Stimulated activated CD4-positive, alpha-beta T cell treated with anti-CD3 and anti-CD28 coated beads, Interleukin-15, amount 100 ng/mL, for 24 hours (primary cell): ENCODE measurements around the gene CROCC.
A peak's percentile ranks its signal among the peaks of the same experiment; 100 is the strongest.
"Not testable (repeated sequence)": the region's sequence is repeated elsewhere in the genome, so short reads cannot be mapped to it uniquely, and the experiment has no call there.

Experiments used
- DNase-seq: peaks from one replicate; pipeline ENCODE4 v3.0.0-alpha.2; 2020

CROCC gene

GRCh38 chr1:16939386-16940180 lies 17.9 kb downstream of the CROCC start:
- DNase-seq = not testable (repeated sequence)

DNA sequence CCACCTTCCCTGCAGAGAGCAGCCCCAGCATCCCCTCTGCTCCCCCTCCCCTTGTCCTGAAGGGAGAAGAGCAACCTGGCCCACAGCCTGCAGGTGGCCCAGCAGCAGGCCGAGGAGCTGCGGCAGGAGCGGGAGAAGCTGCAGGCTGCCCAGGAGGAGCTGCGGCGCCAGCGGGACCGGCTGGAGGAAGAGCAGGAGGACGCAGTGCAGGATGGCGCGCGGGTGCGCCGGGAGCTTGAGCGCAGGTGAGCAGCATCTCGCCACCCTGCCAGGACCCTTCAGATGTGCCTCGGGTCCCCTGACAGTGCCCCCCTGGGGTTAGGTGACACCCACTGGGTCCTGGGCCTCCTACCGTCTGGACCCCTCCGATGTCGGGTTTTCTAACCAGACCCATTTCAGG lies 22.3 kb downstream of the CROCC start:
- DNase-seq = no peak

- not testable (repeated sequence) for DNase-seq
Observed at GRCh38 chr1:16945512-16945911, 23.8 kb downstream of the CROCC start.

DNA sequence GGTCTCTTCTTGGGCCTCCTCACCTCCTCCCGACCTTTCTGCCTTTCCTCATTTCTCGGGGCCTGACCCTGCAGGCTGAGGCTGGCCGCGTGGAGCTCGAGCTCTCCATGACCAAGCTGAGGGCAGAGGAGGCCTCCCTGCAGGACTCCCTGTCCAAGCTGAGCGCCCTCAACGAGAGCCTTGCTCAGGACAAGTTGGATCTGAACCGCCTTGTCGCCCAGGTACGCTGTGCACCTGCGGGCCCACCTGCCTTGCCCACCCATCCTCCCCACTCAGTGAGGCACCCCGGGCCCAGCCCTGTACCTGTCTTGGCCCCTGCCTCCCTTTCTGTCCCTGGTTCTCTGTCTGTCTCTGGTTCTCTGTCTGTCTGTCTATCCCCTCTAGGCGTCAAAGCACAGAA lies 24.5 kb downstream of the CROCC start:
- DNase-seq = not testable (repeated sequence)

DNA sequence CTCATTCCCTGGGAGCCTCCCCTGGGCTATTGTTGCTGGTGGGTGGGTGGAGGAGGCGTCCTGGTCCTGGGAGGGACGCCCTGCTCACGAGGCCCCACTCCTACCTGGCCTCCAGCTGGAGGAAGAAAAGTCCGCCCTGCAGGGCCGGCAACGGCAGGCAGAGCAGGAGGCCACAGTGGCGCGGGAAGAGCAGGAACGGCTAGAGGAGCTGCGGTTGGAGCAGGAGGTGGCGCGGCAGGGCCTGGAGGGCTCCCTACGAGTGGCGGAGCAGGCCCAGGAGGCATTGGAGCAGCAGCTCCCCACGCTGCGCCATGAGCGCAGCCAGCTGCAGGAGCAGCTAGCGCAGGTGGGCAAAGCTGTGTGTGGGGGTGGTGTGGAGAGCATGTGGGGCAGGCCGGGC lies 24.9 kb downstream of the CROCC start:
- DNase-seq = no peak

GRCh38 chr1:16948282-16948891 lies 26.7 kb downstream of the CROCC start:
- DNase-seq = not testable (repeated sequence)

DNA sequence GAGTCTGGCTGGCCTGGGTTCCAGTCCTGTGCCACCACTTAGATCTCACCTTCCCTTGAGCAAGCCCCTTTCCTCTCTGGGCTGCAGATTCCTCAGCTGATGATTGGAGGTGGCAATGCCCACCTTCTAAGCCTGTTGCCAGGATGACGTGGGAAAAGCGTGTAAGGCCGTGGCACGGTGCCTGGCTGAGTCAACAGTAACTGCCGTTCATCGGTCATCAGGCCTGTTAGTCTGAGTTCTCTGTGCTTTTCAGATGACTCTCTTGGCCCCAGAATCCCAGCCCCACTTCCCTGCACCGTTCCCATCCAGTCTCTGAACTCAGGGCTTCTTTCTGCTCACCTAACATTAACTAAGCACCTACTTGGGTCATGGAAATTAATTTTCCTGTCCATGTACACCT lies 27.3 kb downstream of the CROCC start:
- not testable (repeated sequence) for DNase-seq

DNA sequence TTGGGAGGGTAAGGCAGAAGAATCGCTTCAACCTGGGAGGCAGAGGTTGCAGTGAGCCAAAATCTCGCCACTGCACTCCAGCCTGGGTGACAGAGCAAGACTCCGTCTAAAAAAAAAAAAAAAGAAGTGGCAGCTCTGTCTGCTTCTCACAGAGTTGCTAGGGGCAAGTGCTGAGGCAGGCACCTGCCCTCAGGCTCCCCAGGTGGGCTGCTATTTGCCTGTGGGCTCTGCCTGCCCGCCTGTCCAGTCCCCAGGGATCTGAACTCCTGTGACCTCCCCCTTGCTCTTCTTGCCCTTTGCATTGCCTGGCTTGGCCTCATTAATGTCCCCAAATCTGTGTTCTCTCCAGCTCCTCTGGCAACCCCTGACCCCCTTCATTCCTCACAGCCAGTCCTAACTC lies 30.6 kb downstream of the CROCC start:
- DNase-seq = not testable (repeated sequence)

DNA sequence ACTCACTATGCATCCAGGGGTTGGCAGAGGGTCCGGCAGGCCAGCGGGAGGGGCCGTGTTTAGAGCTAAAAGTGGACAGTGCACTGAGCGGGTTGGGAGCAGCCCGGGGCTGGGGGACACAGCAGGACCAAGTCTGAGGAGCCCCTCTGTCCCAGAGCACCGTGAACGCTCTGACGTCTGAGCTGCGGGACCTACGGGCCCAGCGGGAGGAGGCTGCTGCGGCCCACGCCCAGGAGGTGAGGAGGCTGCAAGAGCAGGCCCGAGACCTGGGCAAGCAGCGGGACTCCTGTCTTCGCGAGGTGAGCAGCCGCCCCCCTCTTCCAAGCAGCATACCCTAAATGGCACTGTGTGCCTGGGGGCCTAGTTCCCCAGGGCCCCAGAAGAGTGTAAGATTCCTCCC lies 32.8 kb downstream of the CROCC start:
- no peak for DNase-seq

DNA sequence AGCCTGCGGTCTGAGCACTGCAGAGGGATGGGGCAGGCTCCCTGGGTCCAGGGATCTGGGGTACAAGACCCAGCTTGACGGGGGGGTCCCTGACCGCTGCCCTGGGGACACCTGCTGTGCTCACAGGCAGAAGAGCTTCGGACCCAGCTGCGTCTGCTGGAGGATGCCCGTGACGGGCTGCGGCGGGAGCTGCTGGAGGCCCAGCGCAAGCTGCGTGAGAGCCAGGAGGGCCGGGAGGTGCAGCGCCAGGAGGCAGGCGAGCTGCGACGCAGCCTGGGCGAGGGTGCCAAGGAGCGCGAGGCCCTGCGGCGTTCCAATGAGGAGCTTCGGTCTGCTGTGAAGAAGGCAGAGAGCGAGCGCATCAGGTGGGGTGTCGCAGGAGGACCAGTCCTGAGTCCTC lies 33.5 kb downstream of the CROCC start:
- no peak for DNase-seq

- no peak for DNase-seq
Observed at GRCh38 chr1:16956775-16957174, 35.0 kb downstream of the CROCC start.

GRCh38 chr1:16957731-16958130 lies 36.0 kb downstream of the CROCC start:
- DNase-seq = no peak

GRCh38 chr1:16958475-16958874 lies 36.7 kb downstream of the CROCC start:
- no peak for DNase-seq

DNA sequence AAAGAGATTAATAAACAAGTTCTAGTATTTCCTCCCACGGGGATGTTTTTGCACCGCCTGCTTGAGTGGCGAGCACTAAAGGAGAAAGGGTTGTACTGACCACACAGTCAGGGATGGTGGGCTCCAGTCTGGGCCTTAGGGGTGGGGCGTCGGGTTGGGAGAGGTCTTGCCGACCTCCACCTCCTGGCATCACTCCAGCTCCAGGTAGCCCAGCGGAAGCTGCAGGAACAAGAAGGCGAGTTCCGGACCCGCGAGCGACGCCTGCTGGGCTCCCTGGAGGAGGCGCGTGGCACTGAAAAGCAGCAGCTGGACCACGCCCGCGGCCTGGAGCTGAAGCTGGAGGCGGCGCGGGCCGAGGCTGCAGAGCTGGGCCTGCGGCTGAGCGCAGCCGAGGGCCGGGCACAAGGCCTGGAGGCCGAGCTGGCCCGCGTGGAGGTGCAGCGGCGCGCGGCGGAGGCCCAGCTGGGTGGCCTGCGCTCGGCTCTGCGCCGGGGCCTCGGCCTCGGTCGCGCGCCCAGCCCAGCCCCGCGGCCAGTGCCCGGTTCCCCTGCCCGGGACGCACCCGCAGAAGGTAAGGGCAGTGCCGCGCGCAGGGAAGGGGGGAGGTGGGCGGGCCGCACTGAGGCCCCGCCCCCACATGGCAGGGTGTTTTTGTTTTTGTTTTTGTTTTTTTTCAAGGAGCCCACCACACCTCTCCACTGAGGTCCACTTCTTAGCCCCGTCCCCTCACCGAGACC lies 39.0 kb downstream of the CROCC start:
- peak; percentile 92 for DNase-seq

GRCh38 chr1:16961297-16962133 lies 39.8 kb downstream of the CROCC start:
- DNase-seq = no peak

GRCh38 chr1:16964169-16964568 lies 42.4 kb downstream of the CROCC start:
- not testable (repeated sequence) for DNase-seq

- DNase-seq = no peak
Observed at GRCh38 chr1:16965486-16966067, 43.8 kb downstream of the CROCC start.

GRCh38 chr1:16966282-16966681 lies 44.6 kb downstream of the CROCC start:
- no peak for DNase-seq

DNA sequence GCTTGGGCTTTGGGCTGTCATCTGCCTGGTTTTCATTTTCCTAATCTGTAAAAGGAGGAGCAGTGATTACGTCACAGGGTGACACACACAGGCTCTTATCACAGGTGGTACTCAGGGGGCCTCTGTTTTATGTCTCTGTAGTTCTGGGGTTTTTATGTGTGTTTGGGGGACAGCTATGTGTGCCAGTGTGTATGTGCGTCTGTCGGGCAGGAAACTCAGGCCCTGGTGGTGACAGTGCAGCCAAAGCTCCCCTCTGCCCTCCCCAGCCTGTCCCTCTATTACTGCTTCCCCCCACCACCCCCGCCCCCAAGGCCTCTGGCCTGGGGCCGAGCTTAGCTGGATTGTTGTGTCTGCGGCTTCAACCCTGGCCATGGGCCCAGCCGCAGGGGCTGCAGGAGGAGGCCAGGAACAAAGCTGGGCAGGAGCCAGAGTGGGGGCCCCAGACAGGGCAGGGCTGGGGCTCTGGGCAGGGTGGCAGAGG lies 45.4 kb downstream of the CROCC start:
- no peak for DNase-seq

GRCh38 chr1:16967962-16968361 lies 46.2 kb downstream of the CROCC start:
- DNase-seq = no peak

- no peak for DNase-seq
Observed at GRCh38 chr1:16968372-16968771, 46.6 kb downstream of the CROCC start.

DNA sequence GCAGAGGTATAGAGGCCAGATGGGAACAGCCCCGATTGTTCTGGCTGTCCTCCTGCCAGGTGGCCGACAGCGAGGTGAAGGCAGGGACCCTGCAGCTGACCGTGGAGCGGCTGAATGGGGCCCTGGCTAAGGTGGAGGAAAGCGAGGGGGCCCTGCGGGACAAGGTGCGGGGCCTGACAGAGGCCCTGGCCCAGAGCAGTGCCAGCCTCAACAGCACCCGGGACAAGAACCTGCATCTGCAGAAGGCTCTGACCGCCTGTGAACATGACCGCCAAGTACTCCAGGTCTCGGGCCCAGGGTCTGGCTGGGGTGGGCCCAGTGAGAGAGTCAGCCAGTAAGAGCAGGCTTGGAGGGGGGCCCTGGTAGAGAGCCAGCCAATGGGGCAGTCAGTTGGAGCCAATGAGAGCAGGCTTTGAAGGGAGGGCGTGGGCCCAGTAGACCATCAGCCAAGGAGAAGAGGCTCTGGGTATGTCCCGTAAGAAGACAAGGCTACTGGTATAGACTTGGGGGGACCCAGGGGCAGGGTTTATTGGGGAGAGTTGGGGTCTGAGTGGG lies 47.4 kb downstream of the CROCC start:
- no peak for DNase-seq
